Mucosa of gallbladder (tissue), 1 donor: Measurements from ENCODE around the gene CSK. TPM values are rescaled to one million over a fixed set of nuclear protein-coding genes. Genes with fewer than 3 reads are reported as not detected.

Experiments
- DNase-seq: peaks from one replicate; pipeline ENCODE4 v3.0.0-alpha.2; 2020; ENCODE audit warnings: low spot score
- total RNA-seq: library from RNA; stranded (reverse); gene quantifications from one replicate; pipeline ENCODE4 v1.2.1, GENCODE V29; 2021
- donor health status: DM: no; HTN: no; CAD: no.

Gene CSK
- total RNA-seq, 1 donor from 2014 or later = 74.2 TPM

- DNase-seq = no peak
These were observed 19.6 kb downstream of the CSK start for GRCh38 chr15:74801311-74801997.

- no peak for DNase-seq
These were observed 20.4 kb downstream of the CSK start for GRCh38 chr15:74802290-74802689.

DNA sequence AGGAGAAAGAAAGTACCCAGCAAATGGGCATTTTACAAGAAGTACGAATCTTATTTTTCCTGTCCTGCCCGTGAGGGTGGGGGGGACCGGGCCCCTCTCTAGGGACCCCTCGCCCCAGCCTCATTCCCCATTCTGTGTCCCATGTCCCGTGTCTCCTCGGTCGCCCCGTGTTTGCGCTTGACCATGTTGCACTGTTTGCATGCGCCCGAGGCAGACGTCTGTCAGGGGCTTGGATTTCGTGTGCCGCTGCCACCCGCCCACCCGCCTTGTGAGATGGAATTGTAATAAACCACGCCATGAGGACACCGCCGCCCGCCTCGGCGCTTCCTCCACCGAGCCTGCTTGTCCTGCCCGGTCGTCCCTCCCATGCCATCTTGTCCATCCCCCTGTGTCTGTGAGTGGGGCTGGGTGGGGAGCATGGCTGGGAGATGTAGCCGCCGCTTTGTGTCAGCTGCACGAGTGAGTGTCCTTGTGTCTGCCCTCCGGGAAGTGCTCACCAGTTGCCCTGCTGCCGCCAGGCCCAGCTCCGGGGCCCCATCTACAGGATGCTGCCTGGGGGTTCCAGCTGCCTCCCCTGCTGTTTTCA is 21.1 kb downstream of the CSK start:
- DNase-seq = no peak

GRCh38 chr15:74804935-74805334 is 23.1 kb downstream of the CSK start:
- no peak for DNase-seq

- DNase-seq = no peak
These were observed 25.4 kb downstream of the CSK start for GRCh38 chr15:74807282-74807681.

GRCh38 chr15:74808078-74808839 is 26.4 kb downstream of the CSK start:
- DNase-seq = no peak

- no peak for DNase-seq
These were observed 27.0 kb downstream of the CSK start for GRCh38 chr15:74808840-74809229.

GRCh38 chr15:74809242-74809641 is 27.4 kb downstream of the CSK start:
- DNase-seq = no peak

- no peak for DNase-seq
These were observed 28.1 kb downstream of the CSK start for GRCh38 chr15:74809956-74810355.

DNA sequence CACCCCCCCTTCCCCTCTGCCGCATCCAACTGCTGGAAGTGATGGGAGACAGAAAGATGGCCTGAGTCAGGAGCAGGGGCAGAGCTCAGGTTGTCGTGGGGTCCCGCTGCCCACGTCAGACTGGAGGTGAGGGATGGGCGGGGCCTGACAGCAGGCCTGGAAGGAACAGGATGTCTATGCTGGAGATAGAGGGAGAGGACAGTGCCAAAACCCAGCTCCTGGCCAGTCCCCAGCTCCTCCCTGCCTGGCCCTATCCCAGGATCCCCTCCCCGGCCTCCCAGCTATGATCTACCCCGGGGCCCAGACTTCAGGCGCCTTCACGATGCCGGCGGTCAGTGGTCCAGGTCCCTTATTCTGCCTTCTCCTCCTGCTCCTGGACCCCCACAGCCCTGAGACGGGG is 30.7 kb downstream of the CSK start, which contains the start of gene LMAN1L:
LMAN1L (plus strand) TSS at position 303 of the 400 bp plus-strand sequence; CDS start at position 323, 20 bp downstream.
- DNase-seq = no peak

GRCh38 chr15:74815121-74815934 is 33.4 kb downstream of the CSK start:
- peak; percentile 52 for DNase-seq

- DNase-seq = no peak
These were observed 34.1 kb downstream of the CSK start for GRCh38 chr15:74815961-74816360.

- DNase-seq = no peak
These were observed 34.9 kb downstream of the CSK start for GRCh38 chr15:74816624-74817369.

GRCh38 chr15:74817370-74817737 is 35.5 kb downstream of the CSK start:
- no peak for DNase-seq

GRCh38 chr15:74820056-74820455 is 38.2 kb downstream of the CSK start:
- DNase-seq = no peak

GRCh38 chr15:74821091-74821789 is 39.4 kb downstream of the CSK start:
- DNase-seq = no peak

DNA sequence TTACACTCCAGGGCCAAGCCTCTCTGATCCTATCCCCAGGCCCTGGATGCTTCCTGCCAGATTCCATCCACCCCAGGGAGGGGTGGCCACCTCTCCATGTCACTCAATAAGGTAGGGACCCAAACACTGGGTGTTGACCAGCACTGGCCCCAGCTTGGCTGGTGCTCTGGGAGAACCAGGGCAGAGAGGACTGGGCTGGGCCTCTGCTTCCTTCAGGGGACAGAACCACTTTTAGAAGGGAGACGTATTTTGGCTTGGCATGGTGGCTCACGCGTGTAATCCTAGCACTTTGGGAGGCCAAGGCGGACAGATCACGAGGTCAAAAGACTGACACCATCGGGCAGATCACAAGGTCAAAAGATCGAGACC is 39.9 kb downstream of the CSK start:
- no peak for DNase-seq

DNA sequence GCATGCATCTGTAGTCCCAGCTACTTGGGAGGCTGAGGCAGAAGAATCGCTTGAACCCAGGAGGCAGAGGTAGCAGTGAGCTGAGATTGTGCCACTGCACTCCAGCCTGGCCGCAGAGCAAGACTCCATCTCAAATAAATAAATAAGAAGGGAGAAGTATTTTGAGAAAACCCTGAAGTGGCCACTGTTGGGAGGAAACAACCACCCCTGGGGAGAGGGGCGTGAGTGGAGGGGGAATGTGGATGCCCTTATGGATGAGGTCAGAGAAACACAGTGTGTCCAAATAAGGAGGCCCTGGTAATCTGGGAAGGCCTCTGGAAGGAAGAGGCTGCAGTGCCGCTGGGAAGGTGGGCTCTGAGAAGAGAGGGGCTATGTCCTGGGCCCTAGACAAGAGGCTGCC is 40.4 kb downstream of the CSK start:
- DNase-seq = no peak

GRCh38 chr15:74823324-74823723 is 41.4 kb downstream of the CSK start:
- DNase-seq = no peak

DNA sequence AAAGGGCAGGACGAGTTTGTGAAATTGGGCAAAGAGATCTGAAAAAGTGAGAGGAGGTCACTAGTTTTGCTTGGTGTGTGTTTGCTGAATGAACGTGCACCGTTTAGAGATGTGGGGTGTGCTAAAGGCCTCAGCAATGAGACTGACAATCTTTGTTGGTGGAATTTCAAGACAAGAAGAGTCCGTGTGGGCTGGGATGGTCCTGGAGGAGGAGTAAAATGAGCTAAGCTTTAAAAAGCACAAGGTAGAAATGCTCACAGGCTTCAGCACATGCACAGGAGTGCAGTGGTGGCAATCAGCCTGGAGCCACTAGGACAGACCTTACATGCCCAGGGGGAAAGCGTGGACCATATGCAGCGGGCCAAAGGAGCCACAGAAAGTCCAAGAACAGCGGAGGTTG is 43.1 kb downstream of the CSK start:
- no peak for DNase-seq

DNA sequence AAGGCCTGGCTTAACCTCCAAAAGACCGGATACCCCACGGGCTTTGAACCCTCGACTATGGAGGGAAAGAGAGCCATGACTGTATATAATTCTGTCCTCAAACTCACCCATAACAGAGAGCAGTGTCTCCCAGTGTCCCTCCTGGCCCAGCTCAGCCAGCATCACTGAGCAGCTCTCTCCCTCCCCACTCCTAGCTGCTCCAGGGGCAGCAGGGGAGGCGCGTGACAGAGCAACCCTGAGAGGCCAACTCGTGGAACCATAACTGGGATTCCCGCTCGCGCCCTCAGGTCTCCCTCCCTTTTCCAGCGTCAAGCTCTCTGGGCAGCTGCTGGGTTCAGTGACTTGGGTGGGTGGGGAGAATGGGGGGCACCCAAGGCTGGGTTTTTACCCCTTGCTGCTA is 44.0 kb downstream of the CSK start:
- DNase-seq = no peak
